ENCODE data around the gene HEPACAM. TPM values are rescaled to one million over a fixed set of nuclear protein-coding genes. Genes with fewer than 3 reads are reported as not detected.
"Not testable (repeated sequence)": the region's sequence is repeated elsewhere in the genome, so short reads cannot be mapped to it uniquely, and the experiment has no call there.

Gene HEPACAM
- total and polyA plus RNA-seq, 7 donors, result 0.27 to 5.5 (median 0.52) TPM; not detected in 2

DNA sequence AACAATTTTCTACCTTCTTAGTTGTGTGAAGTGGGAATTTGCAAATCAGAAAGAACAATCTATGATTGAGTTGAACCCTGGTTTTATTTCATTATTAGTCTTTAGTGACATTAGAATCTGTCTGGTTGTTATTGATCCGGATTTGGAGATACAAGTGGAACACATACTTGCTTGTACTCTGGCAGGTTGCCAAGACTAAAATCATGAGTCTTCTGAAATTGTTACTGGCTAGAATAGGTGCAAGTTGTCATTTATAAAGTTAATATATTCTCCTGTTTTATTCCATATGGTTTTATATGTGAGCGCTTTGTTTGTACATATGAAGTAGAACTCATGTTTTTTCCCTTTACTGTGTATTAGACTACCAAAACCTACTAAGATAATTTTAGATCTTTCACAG, 41.2 kb upstream of the HEPACAM start:
- Histone ChIP-seq H3K4me3 (no peak overlapping the region), H3K36me3 (no peaks in the 10 kb centered on the region), H3K9me3 (peaks cover 0 to 3% (median under 1%) of the 10 kb centered on the region in 4 donors), H3K27ac (no peak overlapping the region), H3K27me3 (no peaks in the 10 kb centered on the region), H3K4me1 (no peaks in the 10 kb centered on the region)
- intact Hi-C loops (cut with DNase I), result no loop called here
- 92 to 97% methylated on average over 2 of the region's 2 CpGs for WGBS, 2 donors
- DNase-seq, result no peak
- TF ChIP-seq POLR2AphosphoS5 (IDR thresholded peaks at IDR 0.05), result no peak

DNA sequence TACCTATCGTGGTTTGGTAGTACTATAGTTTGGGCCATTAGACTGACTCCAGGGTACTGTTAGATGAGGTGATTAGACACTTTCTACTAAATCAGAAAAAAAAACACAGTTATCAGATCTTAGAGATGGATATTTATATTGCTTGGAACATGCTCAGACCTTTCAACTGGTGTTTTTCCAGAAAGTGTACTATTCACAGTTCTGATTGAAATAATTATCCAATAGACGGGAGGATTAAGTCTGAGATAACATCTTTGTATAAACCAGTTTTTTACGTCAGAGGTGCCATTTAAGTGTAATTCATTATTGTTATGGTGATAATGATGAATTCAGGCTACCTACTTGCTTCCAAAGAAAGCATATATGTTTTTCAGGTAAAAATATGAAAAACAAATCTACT, 40.7 kb upstream of the HEPACAM start:
- no peak for TF ChIP-seq POLR2A (IDR thresholded peaks at IDR 0.05)
- no peak for TF ChIP-seq EP300 (IDR thresholded peaks at IDR 0.05)
- TF ChIP-seq, protein P1, sequence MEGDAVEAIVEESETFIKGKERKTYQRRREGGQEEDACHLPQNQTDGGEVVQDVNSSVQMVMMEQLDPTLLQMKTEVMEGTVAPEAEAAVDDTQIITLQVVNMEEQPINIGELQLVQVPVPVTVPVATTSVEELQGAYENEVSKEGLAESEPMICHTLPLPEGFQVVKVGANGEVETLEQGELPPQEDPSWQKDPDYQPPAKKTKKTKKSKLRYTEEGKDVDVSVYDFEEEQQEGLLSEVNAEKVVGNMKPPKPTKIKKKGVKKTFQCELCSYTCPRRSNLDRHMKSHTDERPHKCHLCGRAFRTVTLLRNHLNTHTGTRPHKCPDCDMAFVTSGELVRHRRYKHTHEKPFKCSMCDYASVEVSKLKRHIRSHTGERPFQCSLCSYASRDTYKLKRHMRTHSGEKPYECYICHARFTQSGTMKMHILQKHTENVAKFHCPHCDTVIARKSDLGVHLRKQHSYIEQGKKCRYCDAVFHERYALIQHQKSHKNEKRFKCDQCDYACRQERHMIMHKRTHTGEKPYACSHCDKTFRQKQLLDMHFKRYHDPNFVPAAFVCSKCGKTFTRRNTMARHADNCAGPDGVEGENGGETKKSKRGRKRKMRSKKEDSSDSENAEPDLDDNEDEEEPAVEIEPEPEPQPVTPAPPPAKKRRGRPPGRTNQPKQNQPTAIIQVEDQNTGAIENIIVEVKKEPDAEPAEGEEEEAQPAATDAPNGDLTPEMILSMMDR (IDR thresholded peaks at IDR 0.05), result no peak
- no peak for TF ChIP-seq POLR2AphosphoS5 (IDR thresholded peaks at IDR 0.05)
- no peak overlapping the region for H3K27ac ChIP-seq
- no peak overlapping the region for H3K4me3 ChIP-seq
- no peaks in the 10 kb centered on the region for H3K4me1 ChIP-seq
- WGBS, 2 donors, result 93 to 97% methylated on average over 3 of the region's 3 CpGs
- H3K9me3 ChIP-seq, result no peaks in the 10 kb centered on the region
- no peaks in the 10 kb centered on the region for H3K27me3 ChIP-seq
- intact Hi-C loops (cut with DNase I), result no loop called here
- DNase-seq, result no peak
- H3K36me3 ChIP-seq, result no peaks in the 10 kb centered on the region

DNA sequence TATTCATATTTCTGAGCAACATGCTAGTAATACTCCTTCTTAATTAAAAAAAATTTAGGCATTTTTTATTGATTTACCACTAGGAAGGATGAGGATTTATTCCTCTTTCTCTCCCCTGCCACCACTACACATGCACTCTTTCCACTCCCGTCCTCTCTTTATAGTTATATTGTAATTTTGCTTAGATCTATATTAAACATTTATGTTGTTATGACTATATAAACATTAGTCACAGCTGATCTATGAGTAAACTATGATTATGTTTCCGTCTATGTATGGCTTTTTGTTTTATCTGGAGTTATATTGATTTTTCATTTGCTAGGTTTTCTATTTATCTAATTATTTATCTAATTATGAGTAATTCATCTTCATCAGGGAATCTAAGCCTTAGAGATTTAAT, 36.0 kb upstream of the HEPACAM start:
- WGBS, 2 donors, result 78 to 90% methylated on average over 2 of the region's 2 CpGs

DNA sequence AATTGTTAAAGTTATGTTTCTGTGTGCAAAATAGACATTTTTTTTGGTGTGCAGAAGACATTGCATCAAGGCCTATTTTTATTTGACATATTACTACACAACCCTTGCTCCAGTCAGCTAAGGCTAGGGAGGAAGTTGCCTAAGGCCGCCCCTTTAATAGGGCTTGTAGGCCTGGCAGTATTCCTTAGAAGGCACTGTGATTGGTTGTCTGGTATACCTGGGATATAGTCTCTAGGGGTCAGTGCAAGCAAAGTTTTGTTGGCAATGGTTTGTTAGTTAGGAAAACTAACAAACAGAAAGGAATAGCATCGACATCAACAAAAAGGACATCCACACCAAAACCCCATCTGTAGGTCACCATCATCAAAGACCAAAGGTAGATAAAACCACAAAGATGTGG, 35.1 kb upstream of the HEPACAM start:
- Histone ChIP-seq H3K9me3 (no peaks in the 10 kb centered on the region), H3K4me1 (no peaks in the 10 kb centered on the region), H3K27me3 (no peaks in the 10 kb centered on the region), H3K36me3 (no peaks in the 10 kb centered on the region), H3K4me3 (no peak overlapping the region), H3K27ac (no peak overlapping the region)
- TF ChIP-seq, protein P1 (IDR thresholded peaks at IDR 0.05), result no peak
- no peak for TF ChIP-seq POLR2A (IDR thresholded peaks at IDR 0.05)
- TF ChIP-seq EP300 (IDR thresholded peaks at IDR 0.05), result no peak
- TF ChIP-seq POLR2AphosphoS5 (IDR thresholded peaks at IDR 0.05), result no peak
- 85 to 88% methylated on average over 2 of the region's 2 CpGs for WGBS, 2 donors
- intact Hi-C loops (cut with DNase I), result no loop called here
- DNase-seq, result no peak

More for the DNA sequence above, 36.0 kb upstream of the HEPACAM start:
- Histone ChIP-seq H3K4me3 (no peak overlapping the region), H3K36me3 (no peaks in the 10 kb centered on the region), H3K4me1 (no peaks in the 10 kb centered on the region), H3K27ac (no peak overlapping the region), H3K9me3 (no peaks in the 10 kb centered on the region), H3K27me3 (no peaks in the 10 kb centered on the region)
- intact Hi-C loops (cut with DNase I), result no loop called here
- no peak for DNase-seq
- TF ChIP-seq POLR2AphosphoS5 (IDR thresholded peaks at IDR 0.05) (no peak), EP300 (IDR thresholded peaks at IDR 0.05) (no peak), POLR2A (IDR thresholded peaks at IDR 0.05) (no peak)
- TF ChIP-seq, protein P1 (IDR thresholded peaks at IDR 0.05), result no peak

DNA sequence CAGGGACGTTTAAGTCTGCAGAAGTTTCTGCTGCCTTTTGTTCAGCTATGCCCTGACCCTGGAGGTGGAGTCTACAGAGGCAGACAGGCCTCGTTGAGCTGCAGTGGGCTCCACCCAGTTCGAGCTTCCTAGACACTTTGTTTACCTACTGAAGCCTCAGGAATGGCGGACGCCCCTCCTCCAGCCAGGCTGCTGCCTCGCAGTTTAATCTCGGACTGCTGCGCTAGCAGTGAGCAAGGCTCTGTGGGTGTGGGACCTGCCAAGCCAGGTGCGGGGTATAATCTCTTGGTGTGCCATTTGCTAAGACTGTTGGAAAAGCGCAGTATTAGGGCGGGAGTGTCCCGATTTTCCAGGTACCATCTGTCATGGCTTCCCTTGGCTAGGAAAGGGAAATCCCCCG, 32.4 kb upstream of the HEPACAM start:
- H3K36me3 ChIP-seq; H3K4me3 ChIP-seq; H3K27me3 ChIP-seq; H3K27ac ChIP-seq; H3K4me1 ChIP-seq; DNase-seq; intact Hi-C loops (cut with DNase I); H3K9me3 ChIP-seq: not testable (repeated sequence)
- 89% methylated on average over 13 of the region's 13 CpGs for WGBS, 2 donors

DNA sequence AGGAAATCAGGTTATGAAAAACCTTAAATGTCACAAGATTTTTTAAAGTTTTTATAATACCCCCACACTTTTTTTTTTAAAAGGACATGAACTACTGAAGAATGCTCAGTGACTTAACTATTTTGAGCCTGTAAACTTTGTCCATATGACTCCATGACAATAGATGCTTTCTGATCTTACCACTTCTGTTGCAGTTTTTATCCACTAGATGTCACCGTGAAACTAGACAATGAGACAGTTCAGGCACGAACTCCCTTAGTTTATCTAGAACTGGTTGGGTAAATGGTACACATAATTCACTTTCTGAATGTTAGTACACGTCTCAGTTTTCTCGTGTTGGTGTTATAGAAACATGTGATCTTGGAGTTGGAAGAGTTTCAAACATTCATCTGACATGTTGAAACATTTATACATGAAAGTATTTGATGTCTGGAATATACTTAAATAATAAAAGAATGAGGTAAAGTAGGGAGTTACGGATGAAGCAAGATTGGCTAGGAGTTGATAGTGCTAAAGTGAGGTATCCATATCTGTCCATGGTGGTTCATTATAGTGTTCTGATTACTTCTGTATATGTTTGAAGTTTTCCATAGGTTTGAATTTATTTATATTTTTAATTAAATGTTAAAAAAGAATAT, 26.2 kb upstream of the HEPACAM start:
- DNase-seq, result no peak
- Histone ChIP-seq H3K4me1 (no peaks in the 10 kb centered on the region), H3K27me3 (no peaks in the 10 kb centered on the region), H3K36me3 (no peaks in the 10 kb centered on the region), H3K27ac (no peak overlapping the region), H3K4me3 (no peak overlapping the region), H3K9me3 (no peaks in the 10 kb centered on the region)
- intact Hi-C loops (cut with DNase I), result loop anchor here (1.0 to 5.0 kb wide), 2 partner anchors 179 to 440 kb away; no protein-coding TSS in a partner anchor
- WGBS, 2 donors, result 20 to 22% methylated on average over 5 of the region's 5 CpGs
- TF ChIP-seq POLR2A (IDR thresholded peaks at IDR 0.05), result no peak
- TF ChIP-seq, protein P1 (IDR thresholded peaks at IDR 0.05), result peak; percentile 35 to 69 (median 51)
